ENCODE data around the gene OR2V1. TPM values are rescaled to one million over a fixed set of nuclear protein-coding genes. Genes with fewer than 3 reads are reported as not detected.
A peak's percentile ranks its signal among the peaks of the same experiment; 100 is the strongest.

OR2V1 gene
- total RNA-seq, 1 experiment from 2014 or later = not detected

DNA sequence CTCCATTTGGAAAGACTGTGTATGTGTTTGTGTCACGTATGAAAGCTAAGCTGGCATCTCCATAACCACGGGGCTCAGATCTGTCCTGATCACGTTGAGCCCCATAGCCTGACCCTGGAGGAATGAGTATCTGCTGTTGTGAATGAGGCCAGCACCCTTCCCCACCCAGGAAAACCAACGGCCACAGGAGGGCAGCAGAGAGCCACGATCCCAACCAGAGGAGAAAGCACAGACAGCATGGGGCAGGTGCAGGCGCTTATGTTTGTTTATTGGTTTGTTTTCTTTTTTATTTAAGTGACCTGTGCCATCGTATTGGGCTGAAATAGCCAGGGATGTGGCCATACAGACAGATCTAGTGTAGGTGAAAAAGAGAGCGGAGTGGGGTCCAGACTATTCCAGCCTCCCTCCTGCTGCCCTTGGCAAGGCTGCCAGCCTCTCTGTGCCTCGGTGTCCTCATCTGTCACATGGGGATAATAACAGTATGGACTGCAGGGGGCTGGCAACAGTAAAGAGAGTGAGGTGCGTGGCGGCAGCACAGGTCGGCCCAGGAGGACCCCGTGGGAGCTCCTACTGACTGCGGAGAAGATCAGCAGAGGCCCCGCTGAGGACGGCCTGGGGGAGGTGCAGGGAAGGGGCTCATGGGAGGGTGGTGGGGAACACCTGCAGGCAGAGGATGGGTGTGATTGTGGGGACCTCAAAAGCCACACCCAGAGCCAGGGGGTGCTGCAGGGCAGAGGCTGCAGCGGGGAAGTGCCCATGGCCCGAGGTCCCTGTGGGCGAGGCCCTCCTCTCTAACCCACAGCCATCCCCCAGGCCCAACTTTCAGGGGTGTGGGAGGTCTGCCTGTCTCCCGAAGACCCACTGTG lies 28.6 kb upstream of the OR2V1 start:
- Histone ChIP-seq H3K9ac (ENCODE audit: low read length) (peak overlapping the region; percentile 63), H3K79me2 (ENCODE audit: insufficient read depth, low read length) (no peaks in the 10 kb centered on the region), H4K20me1 (ENCODE audit: insufficient read depth) (no peaks in the 10 kb centered on the region), H3K9me3 (ENCODE audit: control insufficient read depth in 1 of 2, insufficient read depth in 1 of 2, low read depth in 1 of 2, low read length in 2 of 2) (no peaks in the 10 kb centered on the region), H3K4me2 (ENCODE audit: low read length) (peak overlapping the region; percentile 53), H2AFZ (ENCODE audit: low read depth, low read length, poor library complexity, severe bottlenecking) (peak overlapping the region; percentile 68), H3K27ac (ENCODE audit: low read depth, low read length) (peak overlapping the region; percentile 77), H3K27me3 (ENCODE audit: insufficient read depth, low read length) (no peaks in the 10 kb centered on the region), H3K36me3 (ENCODE audit: control insufficient read depth in 1 of 2, insufficient read depth in 2 of 2, low read length in 2 of 2) (no peaks in the 10 kb centered on the region), H3K4me3 (replicated peaks in 1 of 2; ENCODE audit: low read depth in 1 of 2, low read length in 2 of 2) (no peak overlapping the region), H3K4me1 (ENCODE audit: control insufficient read depth in 1 of 2, insufficient read depth in 2 of 2, low read length in 2 of 2) (peaks cover 12 to 34% of the 10 kb centered on the region in 2 experiments), H3K9me2 (ENCODE audit: insufficient read depth) (no peaks in the 10 kb centered on the region)
- ATAC-seq = peak; percentile 85
- POLR2A ChIA-PET = no interaction called here
- no TSS peak for BruUV-seq (replicated peaks)
- peak; percentile 73 for DNase-seq (ENCODE audit: low read depth, low spot score)
- intact Hi-C loops (cut with micrococcal nuclease) = loop anchor here (1.0 to 10.0 kb wide), 3 partner anchors 115 to 375 kb away; partner anchors contain the start of gene BTNL9
- RAD21 ChIA-PET (ENCODE audit: low non-redundant PET in 1 of 2, low total read pairs in 2 of 2, uncharacterized antibody in 2 of 2, unreplicated experiment in 2 of 2) = no interaction called here
- CTCF ChIA-PET = interaction anchor here (1.1 kb wide), 1 partner anchor 116 kb away, joined by 3 read pairs; no protein-coding TSS in a partner anchor
- no peak for TF ChIP-seq ZNF274 (IDR thresholded peaks at IDR 0.05; ENCODE audit: low read depth, low read length)
- TF ChIP-seq SIN3A (IDR thresholded peaks at IDR 0.05; ENCODE audit: low read depth) = no peak
- TF ChIP-seq SP1 (IDR thresholded peaks at IDR 0.05; ENCODE audit: low read depth) = no peak
- TF ChIP-seq RAD21 (IDR thresholded peaks at IDR 0.05; ENCODE audit: low read depth) = peak; percentile 92
- TF ChIP-seq, protein P1, sequence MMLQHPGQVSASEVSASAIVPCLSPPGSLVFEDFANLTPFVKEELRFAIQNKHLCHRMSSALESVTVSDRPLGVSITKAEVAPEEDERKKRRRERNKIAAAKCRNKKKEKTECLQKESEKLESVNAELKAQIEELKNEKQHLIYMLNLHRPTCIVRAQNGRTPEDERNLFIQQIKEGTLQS (IDR thresholded peaks at IDR 0.05) = no peak
- TF ChIP-seq, protein P2, sequence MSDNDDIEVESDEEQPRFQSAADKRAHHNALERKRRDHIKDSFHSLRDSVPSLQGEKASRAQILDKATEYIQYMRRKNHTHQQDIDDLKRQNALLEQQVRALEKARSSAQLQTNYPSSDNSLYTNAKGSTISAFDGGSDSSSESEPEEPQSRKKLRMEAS (IDR thresholded peaks at IDR 0.05) = no peak
- TF ChIP-seq SRF (IDR thresholded peaks at IDR 0.05; ENCODE audit: low read depth) = no peak
- no peak for TF ChIP-seq EGR1 (IDR thresholded peaks at IDR 0.05; ENCODE audit: low read depth)
- TF ChIP-seq TCF7L2 (IDR thresholded peaks at IDR 0.05; ENCODE audit: borderline replicate concordance, extremely low read depth, insufficient read depth, insufficient read length) = no peak
- peak; percentile 28 for TF ChIP-seq YY1 (IDR thresholded peaks at IDR 0.05; ENCODE audit: extremely low read depth, insufficient replicate concordance, low read depth, low read length)
- TF ChIP-seq EZH2phosphoT487 (IDR thresholded peaks at IDR 0.05; ENCODE audit: borderline replicate concordance) = no peak
- TF ChIP-seq ZFX (IDR thresholded peaks at IDR 0.05) = no peak
- 0 out of 2 replicates have a peak, but pooled peaks have one; percentile 15 for TF ChIP-seq CBX3 (IDR thresholded peaks at IDR 0.05; ENCODE audit: low read depth)
- no peak for TF ChIP-seq POLR2A (IDR thresholded peaks at IDR 0.05; ENCODE audit: borderline replicate concordance, extremely low read depth, insufficient read depth, insufficient read length)
- no peak for TF ChIP-seq POLR2AphosphoS5 (IDR thresholded peaks at IDR 0.05; ENCODE audit: low read depth, low read length)
- TF ChIP-seq CEBPB (IDR thresholded peaks at IDR 0.05; ENCODE audit: low read depth) = no peak
- TF ChIP-seq JUND (IDR thresholded peaks at IDR 0.05) = no peak
- TF ChIP-seq, protein P3, sequence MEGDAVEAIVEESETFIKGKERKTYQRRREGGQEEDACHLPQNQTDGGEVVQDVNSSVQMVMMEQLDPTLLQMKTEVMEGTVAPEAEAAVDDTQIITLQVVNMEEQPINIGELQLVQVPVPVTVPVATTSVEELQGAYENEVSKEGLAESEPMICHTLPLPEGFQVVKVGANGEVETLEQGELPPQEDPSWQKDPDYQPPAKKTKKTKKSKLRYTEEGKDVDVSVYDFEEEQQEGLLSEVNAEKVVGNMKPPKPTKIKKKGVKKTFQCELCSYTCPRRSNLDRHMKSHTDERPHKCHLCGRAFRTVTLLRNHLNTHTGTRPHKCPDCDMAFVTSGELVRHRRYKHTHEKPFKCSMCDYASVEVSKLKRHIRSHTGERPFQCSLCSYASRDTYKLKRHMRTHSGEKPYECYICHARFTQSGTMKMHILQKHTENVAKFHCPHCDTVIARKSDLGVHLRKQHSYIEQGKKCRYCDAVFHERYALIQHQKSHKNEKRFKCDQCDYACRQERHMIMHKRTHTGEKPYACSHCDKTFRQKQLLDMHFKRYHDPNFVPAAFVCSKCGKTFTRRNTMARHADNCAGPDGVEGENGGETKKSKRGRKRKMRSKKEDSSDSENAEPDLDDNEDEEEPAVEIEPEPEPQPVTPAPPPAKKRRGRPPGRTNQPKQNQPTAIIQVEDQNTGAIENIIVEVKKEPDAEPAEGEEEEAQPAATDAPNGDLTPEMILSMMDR (IDR thresholded peaks at IDR 0.05 in 2 of 3, conservative IDR thresholded peaks at IDR 0.05 in 1 of 3; ENCODE audit: borderline replicate concordance in 1 of 3, insufficient read depth in 1 of 3, low read depth in 2 of 3, low read length in 2 of 3) = peak; percentile 91 to 96 (median 91)
- TF ChIP-seq ELF1 (IDR thresholded peaks at IDR 0.05; ENCODE audit: borderline replicate concordance, low read depth) = no peak
- TF ChIP-seq EZH2 (IDR thresholded peaks at IDR 0.05) = no peak
- TF ChIP-seq FOSL1 (IDR thresholded peaks at IDR 0.05; ENCODE audit: low read depth) = no peak
- TF ChIP-seq, protein P4, sequence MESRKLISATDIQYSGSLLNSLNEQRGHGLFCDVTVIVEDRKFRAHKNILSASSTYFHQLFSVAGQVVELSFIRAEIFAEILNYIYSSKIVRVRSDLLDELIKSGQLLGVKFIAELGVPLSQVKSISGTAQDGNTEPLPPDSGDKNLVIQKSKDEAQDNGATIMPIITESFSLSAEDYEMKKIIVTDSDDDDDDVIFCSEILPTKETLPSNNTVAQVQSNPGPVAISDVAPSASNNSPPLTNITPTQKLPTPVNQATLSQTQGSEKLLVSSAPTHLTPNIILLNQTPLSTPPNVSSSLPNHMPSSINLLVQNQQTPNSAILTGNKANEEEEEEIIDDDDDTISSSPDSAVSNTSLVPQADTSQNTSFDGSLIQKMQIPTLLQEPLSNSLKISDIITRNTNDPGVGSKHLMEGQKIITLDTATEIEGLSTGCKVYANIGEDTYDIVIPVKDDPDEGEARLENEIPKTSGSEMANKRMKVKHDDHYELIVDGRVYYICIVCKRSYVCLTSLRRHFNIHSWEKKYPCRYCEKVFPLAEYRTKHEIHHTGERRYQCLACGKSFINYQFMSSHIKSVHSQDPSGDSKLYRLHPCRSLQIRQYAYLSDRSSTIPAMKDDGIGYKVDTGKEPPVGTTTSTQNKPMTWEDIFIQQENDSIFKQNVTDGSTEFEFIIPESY (IDR thresholded peaks at IDR 0.05; ENCODE audit: extremely low read depth, insufficient replicate concordance, low read length) = no peak
